Smooth muscle cell of bladder (primary cell): ENCODE results near the gene CLEC19A. TPM values are rescaled to one million over a fixed set of nuclear protein-coding genes. Genes with fewer than 3 reads are reported as not detected.

ENCODE experiments used
- total RNA-seq: library from RNA; depleted of rRNA; stranded (reverse); fragments of >200 nt; gene quantifications from 2 replicates; pipeline ENCODE4 v1.2.3, GENCODE V29; 2014

CLEC19A gene
- total RNA-seq, result not detected in 2 replicates

DNA sequence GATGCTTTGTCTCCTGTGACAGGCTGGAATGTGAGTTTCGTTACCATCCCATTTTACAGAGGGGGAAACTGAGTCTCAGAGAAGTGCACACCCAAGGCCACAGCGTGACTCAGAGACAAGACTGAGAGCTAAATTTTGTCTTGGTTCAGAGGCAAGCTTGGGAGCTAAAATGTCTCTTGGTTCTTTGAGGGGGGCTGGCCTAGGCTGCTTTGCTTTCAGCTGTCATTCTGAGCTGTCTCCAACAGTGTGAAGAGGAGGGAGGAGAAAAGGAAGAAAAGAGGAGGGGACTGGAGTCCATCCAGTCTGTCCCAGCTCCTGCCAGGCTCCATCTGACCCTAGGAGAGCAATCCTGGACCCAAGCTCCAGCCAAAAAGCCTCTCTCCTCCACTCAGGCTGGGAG lies at the start of gene CLEC19A:
Gene CLEC19A (plus strand): TSS at position 301 of the 400 bp plus-strand sequence. CDS start 121 bp downstream, outside the sequence.

Other genes starting within 250 kb of the CLEC19A start
- gene COQ7, start 218.1 kb upstream of the CLEC19A start, total RNA-seq, result 17.4 and 21.1 TPM in 2 replicates
- 19.6 and 30.2 TPM in 2 replicates for gene ITPRIPL2, start 171.8 kb upstream of the CLEC19A start, total RNA-seq
- under 0.01 and 0.18 TPM in 2 replicates for gene SYT17, start 117.5 kb upstream of the CLEC19A start, total RNA-seq
- not detected in 2 replicates for gene TMC5, start 132.2 kb downstream of the CLEC19A start, total RNA-seq
- gene GDE1, start 236.4 kb downstream of the CLEC19A start, total RNA-seq, result 61.7 and 66.4 TPM in 2 replicates
- 6.2 and 6.3 TPM in 2 replicates for gene CCP110, start 238.2 kb downstream of the CLEC19A start, total RNA-seq